ENCODE measurements around the gene ACP5.

The ACP5 gene

DNA sequence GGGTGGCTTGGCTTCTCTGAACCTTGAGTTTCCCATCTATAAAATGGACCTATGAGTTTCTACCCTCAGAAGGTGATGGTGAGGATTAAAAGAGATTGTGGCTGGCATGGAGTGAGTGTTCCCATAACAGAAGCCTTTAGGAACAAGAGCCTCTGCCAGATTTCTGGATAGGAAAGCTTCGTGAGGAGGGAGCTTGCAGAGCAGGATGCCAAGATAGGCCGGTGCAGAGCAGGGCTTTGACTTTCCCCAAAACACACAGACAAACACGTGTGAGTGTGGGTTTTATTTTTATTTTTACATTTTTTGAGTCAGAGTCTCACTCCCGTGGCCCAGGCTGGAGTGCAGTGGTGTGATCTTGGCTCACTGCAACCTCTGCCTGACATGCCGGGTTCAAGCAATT lies 42.5 kb downstream of the ACP5 start:
- Histone ChIP-seq H3K36me3 (ENCODE audit: control insufficient read depth, insufficient read depth, low read length) (no peaks in the 10 kb centered on the region), H3K27me3 (replicated peaks; ENCODE audit: control insufficient read depth, insufficient read depth, low read length) (no peaks in the 10 kb centered on the region), H3K4me3 (replicated peaks; ENCODE audit: low read depth, low read length) (no peak overlapping the region)
- TF ChIP-seq, protein P1, sequence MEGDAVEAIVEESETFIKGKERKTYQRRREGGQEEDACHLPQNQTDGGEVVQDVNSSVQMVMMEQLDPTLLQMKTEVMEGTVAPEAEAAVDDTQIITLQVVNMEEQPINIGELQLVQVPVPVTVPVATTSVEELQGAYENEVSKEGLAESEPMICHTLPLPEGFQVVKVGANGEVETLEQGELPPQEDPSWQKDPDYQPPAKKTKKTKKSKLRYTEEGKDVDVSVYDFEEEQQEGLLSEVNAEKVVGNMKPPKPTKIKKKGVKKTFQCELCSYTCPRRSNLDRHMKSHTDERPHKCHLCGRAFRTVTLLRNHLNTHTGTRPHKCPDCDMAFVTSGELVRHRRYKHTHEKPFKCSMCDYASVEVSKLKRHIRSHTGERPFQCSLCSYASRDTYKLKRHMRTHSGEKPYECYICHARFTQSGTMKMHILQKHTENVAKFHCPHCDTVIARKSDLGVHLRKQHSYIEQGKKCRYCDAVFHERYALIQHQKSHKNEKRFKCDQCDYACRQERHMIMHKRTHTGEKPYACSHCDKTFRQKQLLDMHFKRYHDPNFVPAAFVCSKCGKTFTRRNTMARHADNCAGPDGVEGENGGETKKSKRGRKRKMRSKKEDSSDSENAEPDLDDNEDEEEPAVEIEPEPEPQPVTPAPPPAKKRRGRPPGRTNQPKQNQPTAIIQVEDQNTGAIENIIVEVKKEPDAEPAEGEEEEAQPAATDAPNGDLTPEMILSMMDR (IDR thresholded peaks at IDR 0.05; ENCODE audit: insufficient read depth, low read length, poor library complexity, severe bottlenecking) = no peak
- DNase-seq (ENCODE audit: extremely low read depth, insufficient read length) = no peak

DNA sequence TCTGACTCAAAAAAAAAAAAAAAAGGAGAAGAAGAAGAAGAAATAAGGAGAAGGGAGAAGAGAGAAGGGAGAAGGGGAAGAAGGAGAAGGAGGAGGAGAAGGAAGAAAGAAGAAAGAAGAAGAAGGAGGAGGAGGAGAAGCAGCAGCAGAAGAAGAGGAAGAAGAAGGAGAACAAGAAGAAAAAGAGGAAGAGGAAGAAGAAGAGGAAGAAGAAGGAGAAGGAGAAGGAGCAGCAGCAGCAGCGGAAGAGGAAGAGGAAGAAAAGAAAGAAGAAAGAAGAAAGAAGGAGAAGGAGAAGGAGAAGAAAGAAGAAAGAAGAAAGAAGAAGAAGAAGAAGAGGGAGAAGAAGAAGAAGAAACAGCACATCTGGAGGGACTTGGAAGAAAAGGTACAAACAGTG lies 42.9 kb downstream of the ACP5 start:
- TF ChIP-seq, protein P1 (IDR thresholded peaks at IDR 0.05; ENCODE audit: insufficient read depth, low read length, poor library complexity, severe bottlenecking) = no peak
- Histone ChIP-seq H3K27me3 (replicated peaks; ENCODE audit: control insufficient read depth, insufficient read depth, low read length) (no peaks in the 10 kb centered on the region), H3K36me3 (ENCODE audit: control insufficient read depth, insufficient read depth, low read length) (no peaks in the 10 kb centered on the region), H3K4me3 (replicated peaks; ENCODE audit: low read depth, low read length) (no peak overlapping the region)
- no peak for DNase-seq (ENCODE audit: extremely low read depth, insufficient read length)

DNA sequence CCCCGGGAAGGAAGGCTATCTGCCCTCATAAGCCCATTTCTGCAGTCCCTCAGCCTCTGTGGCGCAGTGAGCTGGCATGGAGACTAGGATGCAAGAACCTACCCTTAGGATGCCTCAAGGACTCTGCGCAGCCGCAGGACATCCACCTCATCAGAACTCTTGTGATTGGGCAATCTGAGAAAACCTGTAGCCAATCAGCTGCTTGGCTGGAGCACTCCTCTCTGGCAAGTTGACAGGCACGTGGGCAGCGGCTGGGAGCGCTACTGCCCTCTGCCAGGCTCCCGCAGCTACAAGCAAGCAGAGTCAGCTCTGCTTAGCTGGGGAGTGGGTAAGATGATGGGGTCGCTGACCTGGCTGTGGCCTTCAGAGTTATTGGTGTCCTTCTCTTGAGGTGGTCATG lies 47.0 kb downstream of the ACP5 start:
- H3K27me3 ChIP-seq (replicated peaks; ENCODE audit: control insufficient read depth, insufficient read depth, low read length) = no peaks in the 10 kb centered on the region

DNA sequence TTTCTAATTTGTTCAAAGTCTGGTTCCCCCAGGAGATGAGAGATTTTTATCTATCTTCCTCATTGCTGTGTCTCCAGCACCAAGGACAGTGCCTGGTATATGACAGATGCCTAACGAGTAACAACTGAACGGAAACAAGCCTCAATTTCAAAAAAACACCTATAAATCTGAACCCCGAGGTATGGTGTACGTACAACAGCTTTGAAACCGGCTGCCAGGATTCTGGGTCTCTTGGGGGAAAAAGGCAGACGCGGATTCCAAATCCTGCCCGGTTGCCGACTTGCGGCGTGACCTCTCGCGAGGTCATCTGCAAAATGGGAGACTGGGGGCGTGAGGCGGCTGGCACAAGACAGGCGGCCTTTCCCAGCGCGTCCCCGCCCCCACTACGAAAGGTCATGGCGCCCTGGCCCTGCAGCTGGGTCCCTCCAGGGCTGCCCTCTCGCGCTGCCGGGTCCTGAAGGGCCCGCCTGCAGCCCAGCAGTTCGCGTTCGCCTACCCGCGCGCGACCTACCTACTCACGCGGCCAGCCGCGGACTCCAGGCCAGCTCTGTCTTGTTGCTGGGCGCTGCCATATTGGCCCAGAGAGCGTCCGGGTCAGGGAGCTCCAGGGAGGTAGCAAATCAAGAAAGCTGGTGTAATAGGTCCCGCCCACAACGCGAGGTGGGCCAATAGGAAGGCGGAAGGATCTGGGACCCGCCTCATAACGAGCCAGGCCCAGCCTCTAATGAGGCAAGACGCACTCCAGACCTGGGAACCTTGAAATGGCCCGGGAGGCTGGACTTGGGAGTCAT lies 48.7 kb downstream of the ACP5 start, which contains the start of gene ECSIT:
Gene ECSIT (minus strand): TSS at position 584 of the 791 bp plus-strand sequence. CDS start 9,964 bp downstream, outside the sequence.
- H3K36me3 ChIP-seq (ENCODE audit: control insufficient read depth, insufficient read depth, low read length) = no peaks in the 10 kb centered on the region
- no peaks in the 10 kb centered on the region for H3K27me3 ChIP-seq (replicated peaks; ENCODE audit: control insufficient read depth, insufficient read depth, low read length)
- DNase-seq (ENCODE audit: extremely low read depth, insufficient read length) = peak; percentile 95
- TF ChIP-seq, protein P1 (IDR thresholded peaks at IDR 0.05; ENCODE audit: insufficient read depth, low read length, poor library complexity, severe bottlenecking) = no peak
- H3K4me3 ChIP-seq (replicated peaks; ENCODE audit: low read depth, low read length) = peak within 1 kb of the TSS; percentile 80

More for the DNA sequence above, 47.0 kb downstream of the ACP5 start:
- peak; percentile 64 for DNase-seq (ENCODE audit: extremely low read depth, insufficient read length)
- H3K4me3 ChIP-seq (replicated peaks; ENCODE audit: low read depth, low read length) = no peak overlapping the region
- H3K36me3 ChIP-seq (ENCODE audit: control insufficient read depth, insufficient read depth, low read length) = no peaks in the 10 kb centered on the region
- TF ChIP-seq, protein P1 (IDR thresholded peaks at IDR 0.05; ENCODE audit: insufficient read depth, low read length, poor library complexity, severe bottlenecking) = peak; percentile 21
